Stimulated activated CD8-positive, alpha-beta memory T cell treated with anti-CD3 and anti-CD28 coated beads, Interleukin-12 subunit alpha, Interleukin-12 subunit beta, amount 100 ng/mL, for 1 hour (primary cell): ENCODE measurements around the gene UTF1.
"Not testable (repeated sequence)": the region's sequence is repeated elsewhere in the genome, so short reads cannot be mapped to it uniquely, and the experiment has no call there.

Source experiments
- DNase-seq: peaks from one replicate; pipeline ENCODE4 v3.0.0-alpha.2; 2020; ENCODE audit warnings: low read depth

The UTF1 gene

DNA sequence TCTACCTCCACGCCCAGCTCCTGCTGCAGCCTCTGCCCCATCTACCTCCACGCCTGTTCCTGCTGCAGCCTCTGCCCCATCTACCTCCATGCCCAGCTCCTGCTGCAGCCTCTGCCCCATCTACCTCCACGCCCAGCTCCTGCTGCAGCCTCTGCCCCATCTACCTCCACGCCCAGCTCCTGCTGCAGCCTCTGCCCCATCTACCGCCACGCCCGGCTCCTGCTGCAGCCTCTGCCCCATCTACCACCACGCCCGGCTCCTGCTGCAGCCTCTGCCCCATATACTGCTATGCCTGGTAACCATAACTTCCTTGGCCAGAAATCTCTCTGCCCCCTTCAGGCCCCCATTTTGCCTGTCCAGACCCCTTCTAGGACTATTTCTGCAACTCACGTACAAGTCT is 35.0 kb downstream of the UTF1 start:
- DNase-seq: not testable (repeated sequence)

DNA sequence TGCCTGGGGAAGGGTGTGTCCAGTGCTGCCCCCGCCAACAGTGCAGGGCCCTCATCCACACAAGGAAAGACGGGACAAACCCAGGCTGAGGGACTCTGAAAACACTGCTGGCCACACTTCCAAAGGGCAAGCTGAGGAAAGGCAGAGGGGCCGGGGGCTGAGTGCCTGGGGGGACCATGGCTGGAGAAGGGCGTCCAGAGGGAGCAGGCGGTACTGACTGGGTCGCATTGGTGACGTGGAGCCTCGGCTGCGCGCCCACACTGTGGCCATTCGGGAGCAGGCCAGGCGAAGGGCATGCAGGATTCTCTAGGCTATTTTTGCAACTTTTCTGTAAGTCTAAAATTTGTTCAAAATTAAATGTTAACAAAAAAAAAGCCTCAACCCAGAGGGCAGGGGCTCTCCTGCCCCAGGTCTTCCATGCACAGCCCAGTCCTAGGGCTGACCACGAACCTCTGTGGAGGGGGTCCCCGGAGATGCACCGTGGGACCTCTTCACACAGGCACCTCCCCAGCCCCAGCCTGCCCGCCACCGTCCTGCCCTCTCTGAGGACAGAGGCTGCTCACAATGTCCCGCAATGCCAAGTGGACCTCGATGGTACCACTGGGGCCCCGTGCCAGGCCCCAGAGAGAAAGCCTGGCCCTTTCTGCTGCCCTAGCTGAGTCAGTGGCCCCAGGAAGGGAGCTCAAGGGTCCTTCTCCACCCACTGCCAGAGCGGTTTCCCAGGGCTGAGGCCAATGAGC is 36.2 kb downstream of the UTF1 start:
- DNase-seq: no peak

- DNase-seq: no peak
Observed at GRCh38 chr10:133267293-133267692, 37.3 kb downstream of the UTF1 start.

DNA sequence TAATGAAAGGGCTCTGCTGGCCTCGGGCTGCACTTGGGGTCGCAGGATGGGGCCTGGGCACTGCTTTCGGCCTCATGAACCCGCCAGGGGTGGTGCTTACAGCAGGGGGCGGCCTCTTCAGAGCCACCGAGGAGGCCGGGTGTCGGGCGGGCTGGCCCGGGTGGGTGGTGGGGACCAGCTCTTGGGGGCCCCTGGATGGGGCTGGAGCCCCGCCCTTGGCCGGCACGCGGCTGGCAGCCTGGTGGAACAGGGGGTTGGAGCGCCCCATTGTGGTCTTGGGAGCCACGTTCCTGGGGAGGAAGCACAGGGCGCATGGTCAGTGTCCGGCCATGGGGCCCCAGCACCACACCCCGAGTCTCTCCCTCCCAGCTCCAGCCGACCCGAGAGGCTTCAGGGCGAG is 37.8 kb downstream of the UTF1 start:
- no peak for DNase-seq

DNA sequence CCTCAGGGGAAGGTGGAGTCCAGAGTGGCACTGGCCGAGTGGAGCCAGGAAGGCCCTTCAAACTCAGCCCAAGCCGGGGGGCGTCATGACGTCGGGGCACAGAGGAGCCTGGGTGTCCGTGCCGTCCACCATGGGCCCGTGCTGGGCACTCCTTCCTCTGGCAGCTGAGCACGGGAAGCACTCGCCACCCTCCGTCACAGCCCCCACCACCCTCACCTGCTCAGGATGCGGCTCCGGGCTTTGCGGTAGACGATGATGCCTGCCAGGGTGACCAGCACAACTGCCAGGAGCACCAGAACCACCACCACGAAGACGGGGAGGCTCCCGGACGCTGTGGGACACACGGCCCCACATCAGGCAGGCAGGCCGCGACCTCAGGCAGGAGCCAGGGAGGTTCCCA is 38.5 kb downstream of the UTF1 start:
- no peak for DNase-seq

DNA sequence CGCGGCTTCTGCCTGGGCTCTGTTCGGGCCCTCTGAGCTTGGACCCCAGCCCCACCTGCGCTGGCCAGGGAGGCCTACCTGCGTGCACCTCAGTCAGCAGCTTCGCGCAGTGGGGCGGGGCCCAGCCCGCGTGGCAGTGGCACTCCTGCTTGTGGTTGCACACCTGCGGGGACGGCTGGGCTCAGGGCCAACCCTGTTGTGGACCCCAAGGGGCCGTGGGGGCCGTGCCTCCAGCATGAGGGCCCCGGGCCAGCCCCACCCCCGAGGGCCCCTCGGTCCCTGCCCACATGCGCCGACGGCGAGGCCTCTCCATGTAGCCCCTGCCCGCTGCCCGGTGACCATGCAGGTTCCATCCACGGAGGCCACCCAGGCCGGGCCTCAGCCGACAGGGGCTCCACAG is 39.4 kb downstream of the UTF1 start:
- DNase-seq: no peak

DNA sequence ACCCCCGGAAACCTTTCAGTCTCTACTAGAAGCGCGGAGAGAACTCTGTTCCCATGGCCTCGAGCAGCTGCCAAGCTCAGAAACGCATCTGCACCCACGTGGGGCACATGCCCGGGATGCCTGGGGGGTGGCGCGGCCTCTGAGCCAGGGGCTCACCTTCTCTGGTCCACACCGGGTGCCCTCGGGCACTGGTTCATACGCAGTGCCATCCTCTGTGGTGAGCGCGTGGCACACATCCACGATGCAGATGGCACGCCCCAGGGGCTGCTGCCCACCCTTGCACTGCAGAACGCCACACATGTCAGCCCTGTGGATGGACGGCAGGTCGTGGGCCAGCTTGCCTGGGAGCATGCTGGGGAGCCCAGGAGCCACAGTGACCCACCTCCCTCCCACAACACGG is 40.2 kb downstream of the UTF1 start:
- no peak for DNase-seq

DNA sequence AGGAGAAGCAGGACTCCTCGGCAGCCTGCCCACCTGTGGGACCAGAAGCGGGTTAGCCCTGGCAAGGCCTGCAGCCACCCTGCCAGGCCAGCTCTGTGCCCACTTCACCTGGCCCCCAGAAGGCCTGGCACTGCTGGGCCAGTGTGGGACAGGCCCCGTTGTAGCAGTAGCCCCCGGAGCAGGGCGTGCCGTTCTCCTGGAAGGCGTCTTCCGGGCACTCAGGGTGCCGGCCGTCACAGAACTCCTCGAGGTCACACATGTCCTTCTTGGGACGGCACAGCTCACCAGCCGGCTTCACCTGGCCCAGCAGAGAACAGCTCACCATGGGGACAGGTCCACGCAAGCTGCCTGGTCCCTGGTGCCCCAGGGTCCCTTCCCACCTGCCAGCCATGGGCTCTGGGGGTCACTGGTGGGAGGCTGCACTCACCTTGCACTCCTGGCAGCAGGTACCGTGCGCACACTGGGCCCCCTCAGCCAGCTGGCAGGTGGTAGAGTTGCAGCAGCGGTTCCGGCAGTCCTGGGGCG is 40.8 kb downstream of the UTF1 start:
- no peak for DNase-seq

DNA sequence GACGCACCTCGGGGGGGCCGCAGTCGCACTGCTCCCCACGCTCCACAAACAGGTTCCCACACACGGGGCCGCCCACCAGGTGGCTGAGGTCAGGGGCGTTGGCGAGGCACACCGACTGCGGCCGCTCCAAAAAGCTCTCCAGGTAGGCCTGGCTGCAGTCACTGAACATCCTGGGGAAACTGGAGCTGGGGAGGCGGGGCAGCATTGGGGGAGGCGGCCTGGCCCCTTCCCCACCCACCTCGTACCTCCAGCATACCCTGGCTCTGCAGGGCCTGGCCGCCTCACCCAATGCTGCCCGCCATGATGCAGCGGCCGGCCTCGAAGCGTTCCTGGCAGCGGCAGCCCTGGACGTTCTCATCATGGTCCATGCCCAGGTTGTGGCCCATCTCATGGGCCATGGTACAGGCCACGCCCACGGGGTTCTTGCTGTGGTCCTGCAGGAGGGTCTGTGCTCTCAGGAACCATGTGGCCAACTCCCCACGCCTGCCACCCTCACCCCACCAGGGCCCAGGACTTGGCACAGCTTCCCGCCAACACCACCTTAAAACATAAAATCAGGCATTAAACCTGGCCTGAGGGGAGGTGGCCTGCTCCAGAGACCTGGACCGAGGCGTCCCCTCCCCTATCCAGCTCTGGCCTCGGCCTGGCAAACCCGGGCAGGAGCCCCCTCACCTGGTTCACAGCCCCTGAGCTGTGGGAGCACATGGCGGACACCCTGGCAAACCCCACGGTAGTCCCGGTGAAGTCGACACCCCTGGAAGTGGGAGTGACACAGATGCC is 41.7 kb downstream of the UTF1 start:
- DNase-seq: no peak

- DNase-seq: no peak
Observed at GRCh38 chr10:133272301-133272963, 42.4 kb downstream of the UTF1 start.

DNA sequence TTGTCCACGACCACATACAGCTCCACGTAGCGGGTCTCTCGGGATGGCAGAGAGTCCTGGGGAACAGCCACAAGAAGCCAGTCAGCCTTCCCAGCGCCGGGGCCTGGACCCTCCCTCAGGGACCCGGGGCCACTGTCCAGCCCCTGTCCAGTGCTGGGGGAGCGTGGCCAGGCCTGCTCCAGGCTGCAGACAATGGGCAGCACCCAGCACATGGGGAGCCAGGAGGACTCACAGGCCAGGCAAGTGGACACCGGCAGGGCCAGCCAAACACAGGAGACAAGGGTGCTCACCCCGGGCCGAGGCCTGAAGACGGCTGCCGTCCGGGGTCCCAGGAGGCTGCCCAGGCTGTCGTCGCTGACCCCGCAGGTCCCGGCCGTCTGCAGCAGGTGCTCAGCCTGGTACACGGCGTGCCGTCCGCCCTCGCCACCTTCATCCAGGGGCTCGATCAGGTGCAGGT is 43.0 kb downstream of the UTF1 start:
- no peak for DNase-seq

DNA sequence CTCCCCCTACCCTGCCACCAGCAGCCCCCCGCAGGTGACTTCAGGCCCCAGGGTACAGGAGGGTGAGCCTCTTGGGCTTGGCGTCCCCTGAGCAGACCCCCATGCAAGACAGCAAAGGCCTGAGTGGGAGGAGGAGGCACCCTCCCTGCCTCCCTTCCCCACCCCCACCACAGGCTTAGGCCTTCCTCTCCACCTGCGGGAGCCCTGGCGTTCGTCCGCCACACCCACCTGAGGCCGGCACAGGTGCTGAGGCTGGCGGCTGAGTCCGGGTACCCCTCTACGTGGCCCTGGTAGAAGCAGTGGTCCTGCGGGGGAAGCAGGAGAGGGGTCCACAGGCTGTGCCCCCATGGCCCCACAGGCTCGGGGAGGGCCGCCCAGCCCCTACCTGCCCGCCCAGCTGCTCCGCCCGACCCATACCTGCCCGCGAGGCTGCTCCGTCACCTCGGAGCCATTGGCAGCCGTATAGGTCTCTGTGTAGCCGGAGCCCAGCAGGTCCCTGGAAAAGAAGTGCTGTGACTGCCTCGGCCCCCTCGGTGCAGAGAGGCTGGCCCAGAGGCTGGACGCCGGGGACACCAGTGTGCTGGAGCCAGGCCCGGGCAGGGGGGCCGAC is 43.6 kb downstream of the UTF1 start:
- DNase-seq: no peak

DNA sequence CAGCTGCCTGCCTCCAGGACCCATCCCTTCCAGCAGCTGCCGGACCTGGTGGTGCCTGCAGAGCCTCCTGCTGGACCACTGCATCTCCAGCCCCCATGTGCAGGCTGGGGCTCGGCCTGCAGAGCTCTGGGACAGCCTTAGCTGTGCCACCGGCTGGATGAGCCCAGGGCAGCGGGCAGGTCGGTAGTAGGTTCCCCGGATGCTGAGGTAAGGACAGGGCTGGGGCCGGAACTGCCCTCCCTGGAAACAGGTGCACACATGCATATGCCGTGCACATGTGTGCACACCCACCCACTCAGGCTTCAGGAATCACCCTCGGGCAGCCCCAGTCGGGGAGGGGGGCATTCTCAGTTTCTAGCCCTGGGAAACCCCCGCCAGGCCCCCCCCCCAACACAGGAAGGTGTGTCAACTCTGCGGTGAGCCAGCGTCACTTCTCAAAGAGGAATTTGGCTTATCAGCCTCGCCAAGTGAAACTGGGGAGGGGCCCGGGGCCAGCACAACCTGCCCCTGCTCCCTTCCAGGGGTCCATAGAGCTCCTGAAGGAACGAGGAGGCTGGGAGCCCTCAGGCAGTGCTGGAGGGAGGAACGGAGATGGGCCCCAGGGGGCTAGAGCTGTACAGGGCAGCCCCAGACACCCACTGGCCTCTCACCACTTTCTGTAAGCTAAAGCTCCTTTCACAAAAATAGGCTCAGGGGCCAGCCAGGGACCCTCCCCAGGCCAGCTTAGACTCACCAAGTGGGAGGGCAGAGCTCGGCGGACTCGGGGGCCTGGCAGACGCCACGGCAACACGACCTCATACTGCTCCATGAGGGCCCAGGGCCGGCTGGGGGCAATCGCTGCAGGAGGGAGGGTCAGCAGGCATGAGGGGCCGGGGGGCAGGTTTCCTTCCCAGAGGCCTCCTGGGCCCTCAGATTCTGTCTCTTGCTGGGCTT is 45.0 kb downstream of the UTF1 start:
- DNase-seq: peak; percentile 62

- DNase-seq: no peak
Observed at GRCh38 chr10:133275684-133276092, 45.7 kb downstream of the UTF1 start.

DNA sequence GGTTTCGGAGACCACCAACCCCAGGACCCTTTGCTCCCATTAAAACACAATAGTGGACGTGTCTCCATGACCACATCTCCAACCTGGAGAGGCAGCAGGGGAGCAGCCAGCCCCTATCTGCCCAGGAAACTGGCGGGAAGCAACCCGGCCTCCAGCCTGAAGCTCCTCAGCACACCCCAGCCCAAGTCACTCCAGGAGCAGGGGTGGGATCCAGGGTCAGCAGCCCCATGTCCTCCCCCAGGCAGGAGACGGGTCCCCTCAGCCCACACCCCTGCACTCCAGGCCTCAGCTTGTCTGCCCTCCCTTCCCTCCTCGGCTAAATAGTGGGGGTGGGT is 46.0 kb downstream of the UTF1 start:
- no peak for DNase-seq

GRCh38 chr10:133276435-133277201 is 46.6 kb downstream of the UTF1 start, which contains the start of gene ADAM8:
Gene ADAM8 (minus strand): TSS chr10:133276868. CDS start chr10:133276817, 51 bp downstream.
- peak; percentile 46 for DNase-seq

DNA sequence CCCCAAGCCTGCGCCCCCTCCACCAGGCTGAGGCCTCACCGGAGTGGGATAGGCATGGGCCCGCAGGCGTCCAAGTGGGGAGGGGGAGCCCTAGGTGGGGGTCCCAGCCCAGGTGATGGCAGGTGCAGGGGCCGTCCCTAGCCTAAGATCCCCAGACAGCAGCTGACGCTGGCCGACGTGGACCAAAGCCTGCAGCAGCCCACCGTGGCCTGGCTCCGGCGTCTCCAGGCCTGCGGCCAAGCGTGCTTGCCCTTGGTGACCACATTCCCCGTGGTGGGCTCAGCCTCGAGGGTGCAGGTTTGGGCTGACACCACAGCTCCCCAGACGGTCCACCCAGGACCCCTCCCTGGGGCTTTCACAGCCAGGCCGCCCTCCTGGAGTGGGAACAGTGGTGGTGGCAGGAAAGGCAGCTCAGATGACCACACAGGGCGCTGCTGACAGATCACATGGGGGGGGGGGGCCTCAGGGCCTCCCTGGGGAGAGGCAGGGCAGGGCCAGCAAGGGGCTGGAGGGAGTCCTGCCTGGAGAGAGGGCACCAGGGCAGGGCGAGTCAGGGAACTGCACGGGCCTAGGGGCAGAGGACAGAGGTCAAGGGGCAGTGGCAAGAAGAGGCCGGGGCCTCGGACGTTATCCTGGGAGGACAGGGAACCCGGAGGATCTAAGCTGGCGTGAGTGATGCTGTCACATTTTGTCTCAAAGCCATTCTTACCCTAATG is 47.4 kb downstream of the UTF1 start:
- no peak for DNase-seq

GRCh38 chr10:133277993-133278576 is 48.1 kb downstream of the UTF1 start:
- no peak for DNase-seq

DNA sequence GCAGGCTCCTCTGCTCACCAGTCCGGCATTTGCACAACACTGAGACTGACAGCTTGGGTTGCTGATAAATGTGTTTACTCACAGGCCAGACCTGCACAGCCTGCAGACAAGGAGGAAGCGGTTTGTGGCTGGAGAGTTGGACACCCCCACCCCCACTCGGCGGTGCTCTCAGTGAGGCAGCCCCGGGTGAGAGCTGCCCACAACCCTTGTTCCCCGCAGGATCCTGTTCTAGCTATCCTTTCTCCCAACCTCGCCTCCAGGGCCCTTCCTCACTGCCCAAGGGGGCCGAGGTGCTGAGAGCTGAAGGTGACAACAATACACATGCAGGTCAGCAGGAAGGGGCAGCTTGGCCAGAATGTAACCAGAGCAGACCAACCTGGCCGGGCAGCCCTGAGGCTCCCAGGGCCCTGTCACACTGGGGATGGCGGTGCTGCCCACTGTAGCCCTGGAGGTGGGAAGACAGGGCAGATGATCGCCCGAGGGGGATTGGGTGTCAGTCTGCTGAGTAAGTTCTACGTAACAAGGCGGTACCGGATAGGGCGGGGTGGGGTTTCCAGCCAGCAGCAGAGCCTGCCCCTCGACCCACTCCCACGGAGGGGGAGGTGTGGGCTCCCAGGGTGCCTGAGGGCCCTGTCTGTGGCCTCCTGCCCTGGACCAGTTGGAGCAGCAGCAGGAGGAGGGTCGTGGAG is 48.7 kb downstream of the UTF1 start:
- DNase-seq: peak; percentile 47
